Keratinocyte (primary cell): Measurements from ENCODE around the gene AQP9. TPM values are rescaled to one million over a fixed set of nuclear protein-coding genes. Genes with fewer than 3 reads are reported as not detected.

Experiments used
- DNase-seq: peaks from one replicate; pipeline ENCODE4 v3.0.0-alpha.2; 2011; ENCODE audit warnings: low read depth, missing footprints, low spot score
- FAIRE-seq: peaks from 2 replicates; lab custom pipeline; 2011; peaks lifted over from hg19 to GRCh38; lab: Jason Lieb, UNC
- H2AFZ ChIP-seq: 2 replicates; pipeline ENCODE4 v1.6.0; 2012; ENCODE audit warnings: low read length, control low read depth, inconsistent platforms; ENCODE audit not compliant: control insufficient read depth
- H3K27ac ChIP-seq: 2 replicates; pipeline ENCODE4 v1.5.1; 2011; ENCODE audit warnings: low read length; ENCODE audit not compliant: control insufficient read depth, insufficient read depth
- H3K27me3 ChIP-seq: 3 replicates; pipeline ENCODE4 v1.6.0; 2011; ENCODE audit warnings: low read length; ENCODE audit not compliant: control insufficient read depth, insufficient read depth; ENCODE audit errors: extremely low read depth
- H3K36me3 ChIP-seq, 2 experiments: 2 replicates in 1 of 2; 3 replicates in 1 of 2; pipeline ENCODE4 v1.5.1; 2011; ENCODE audit warnings: low read length in 2 of 2, mild to moderate bottlenecking in 1 of 2; ENCODE audit not compliant: control insufficient read depth in 2 of 2, insufficient read depth in 2 of 2; ENCODE audit errors: extremely low read depth in 1 of 2
- H3K4me1 ChIP-seq: 3 replicates; pipeline ENCODE4 v1.5.1; 2011; ENCODE audit warnings: low read length; ENCODE audit not compliant: control insufficient read depth, insufficient read depth; ENCODE audit errors: extremely low read depth
- H3K4me2 ChIP-seq: 3 replicates; pipeline ENCODE4 v1.6.0; 2011; ENCODE audit warnings: low read depth, low read length; ENCODE audit not compliant: control insufficient read depth, insufficient read depth; ENCODE audit errors: extremely low read depth
- H3K4me3 ChIP-seq, 3 experiments: fragments of 200-600 bp in 1 of 3; sonication (generic) in 1 of 3; 2 replicates in 2 of 3; 3 replicates in 1 of 3; pipeline ENCODE4 v1.5.1; 2011 to 2016; ENCODE audit warnings: low read length in 3 of 3, mild to moderate bottlenecking in 3 of 3, control low read depth in 2 of 3, inconsistent platforms in 1 of 3, low read depth in 1 of 3, mixed read lengths in 1 of 3, mixed run types in 1 of 3, moderate library complexity in 1 of 3; ENCODE audit not compliant: control insufficient read depth in 2 of 3, insufficient read depth in 2 of 3; ENCODE audit errors: extremely low read depth in 1 of 3
- H3K79me2 ChIP-seq: 2 replicates; pipeline ENCODE4 v1.6.0; 2012; ENCODE audit warnings: low read length; ENCODE audit not compliant: control insufficient read depth, insufficient read depth
- H3K9ac ChIP-seq: 3 replicates; pipeline ENCODE4 v1.6.0; 2011; ENCODE audit warnings: low read length; ENCODE audit not compliant: control insufficient read depth, insufficient read depth; ENCODE audit errors: extremely low read depth
- H3K9me1 ChIP-seq: 3 replicates; pipeline ENCODE4 v1.6.0; 2011; ENCODE audit warnings: low read length; ENCODE audit not compliant: control insufficient read depth, insufficient read depth; ENCODE audit errors: extremely low read depth
- H3K9me3 ChIP-seq: 2 replicates; pipeline ENCODE4 v1.5.1; 2012; ENCODE audit warnings: low read depth, low read length; ENCODE audit not compliant: control insufficient read depth
- H4K20me1 ChIP-seq: 3 replicates; pipeline ENCODE4 v1.6.0; 2011; ENCODE audit warnings: low read length; ENCODE audit not compliant: control insufficient read depth, insufficient read depth; ENCODE audit errors: extremely low read depth
- CTCF ChIP-seq, 3 experiments: IDR thresholded peaks in 1 of 3; conservative IDR thresholded peaks in 1 of 3; optimal IDR thresholded peaks in 1 of 3; 2 replicates in 2 of 3; 3 replicates in 1 of 3; pipeline versions ENCODE3 to v1.5.1; 2011; ENCODE audit warnings: low read length in 3 of 3, mild to moderate bottlenecking in 3 of 3, moderate library complexity in 2 of 3, control low read depth in 1 of 3, inconsistent platforms in 1 of 3; ENCODE audit not compliant: insufficient read depth in 2 of 3; ENCODE audit errors: extremely low read depth in 1 of 3
- EZH2 ChIP-seq: IDR thresholded peaks from one replicate; pipeline ENCODE4 v1.6.1; 2012; ENCODE audit warnings: inconsistent platforms, mild to moderate bottlenecking, low read length, moderate library complexity
- dilution Hi-C: fragments of 300-500 bp; cut with MboI; formaldehyde crosslinking; loops from one replicate; pipeline ENCODE4 v1.7.0; 2020; ENCODE audit warnings: low sequenced_read_pairs; ENCODE audit not compliant: extremely low pct_ligation_motif_present
- polyA plus RNA-seq, 5 experiments: library from polyadenylated mRNA; depleted of rRNA in 3 of 5; stranded (reverse) in 3 of 5; stranded (forward) in 1 of 5; unstranded in 1 of 5; fragments of >200 nt; gene quantifications; 1 replicate in 1 of 5; 2 replicates in 3 of 5; 3 replicates in 1 of 5; pipeline versions ENCODE4 v1.2.1 to v1.2.3, GENCODE V29; 2011 to 2012; ENCODE audit warnings: missing spikeins in 2 of 5, low read depth in 1 of 5, low replicate concordance in 1 of 5

The AQP9 gene
- polyA plus RNA-seq, 1 donor (not counting 4 experiments of a cell fraction or from before 2014, with no cell fraction given), result 2.6 TPM

DNA sequence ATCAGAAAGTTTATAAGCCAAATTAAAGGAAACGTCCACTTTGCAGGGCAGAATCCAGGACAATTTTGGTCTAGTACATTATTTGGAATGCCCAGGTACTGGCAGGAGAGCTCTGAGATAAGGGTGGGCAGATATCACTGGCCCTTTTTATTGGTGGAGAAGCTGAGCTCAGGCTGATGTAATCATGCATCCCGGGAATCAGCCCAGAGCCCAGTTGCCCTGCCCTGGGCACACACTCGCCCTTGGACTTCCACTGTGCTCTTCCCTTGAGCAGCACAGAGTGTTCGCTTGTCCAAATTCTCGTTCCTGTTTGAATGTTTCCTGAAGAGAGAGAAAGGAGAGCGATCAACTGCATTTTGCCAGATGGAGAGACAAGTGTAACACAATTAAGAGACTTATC, 3.7 kb downstream of the AQP9 start:
- no peak for TF ChIP-seq CTCF (optimal IDR thresholded peaks at IDR 0.05 in 1 of 3, IDR thresholded peaks at IDR 0.05 in 1 of 3, conservative IDR thresholded peaks at IDR 0.05 in 1 of 3; ENCODE audit: extremely low read depth in 1 of 3, insufficient read depth in 2 of 3, low read length in 3 of 3)
- no peak for TF ChIP-seq EZH2

DNA sequence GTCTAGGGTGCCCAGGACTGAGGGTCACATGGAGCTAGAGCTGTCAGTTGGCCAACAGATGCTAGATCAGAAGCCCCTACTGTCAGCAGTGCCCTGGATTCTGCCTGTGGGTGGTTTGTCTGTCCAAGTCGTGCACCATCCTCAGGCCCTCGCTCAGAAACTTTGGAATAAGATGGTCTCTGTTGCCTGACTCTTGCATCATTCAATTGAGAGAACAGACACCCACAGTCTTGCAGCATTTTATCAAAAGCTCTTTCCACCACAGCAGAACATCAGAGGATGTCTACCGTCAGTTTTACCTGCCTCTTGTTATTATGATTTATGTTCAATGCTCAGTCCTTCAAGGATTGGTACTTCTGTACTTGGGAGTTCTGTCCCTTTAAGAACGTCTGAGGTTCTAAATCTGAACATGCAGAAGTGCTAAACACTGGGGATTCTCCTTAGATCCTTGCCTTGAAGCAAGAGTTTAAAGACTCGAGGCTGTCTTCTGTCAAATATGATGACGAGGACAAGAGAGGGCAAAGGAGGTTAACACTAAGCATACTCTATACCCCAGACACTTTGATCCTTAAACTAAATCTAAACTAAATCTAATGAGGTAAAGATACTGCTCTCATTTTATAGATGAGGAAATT, 4.8 kb downstream of the AQP9 start:
- no peak for FAIRE-seq
- dilution Hi-C loops, result no loop called here
- H3K4me1 ChIP-seq, result peaks cover 4% of the 10 kb centered on the region
- H3K27me3 ChIP-seq, result no peaks in the 10 kb centered on the region
- TF ChIP-seq CTCF (optimal IDR thresholded peaks at IDR 0.05 in 1 of 3, IDR thresholded peaks at IDR 0.05 in 1 of 3, conservative IDR thresholded peaks at IDR 0.05 in 1 of 3; ENCODE audit: extremely low read depth in 1 of 3, insufficient read depth in 2 of 3, low read length in 3 of 3) (no peak), EZH2 (no peak)
- no peaks in the 10 kb centered on the region for H3K79me2 ChIP-seq
- no peak overlapping the region for H3K4me3 ChIP-seq
- no peak overlapping the region for H2AFZ ChIP-seq
- no peaks in the 10 kb centered on the region for H4K20me1 ChIP-seq
- H3K27ac ChIP-seq, result no peak overlapping the region
- no peaks in the 10 kb centered on the region for H3K9me3 ChIP-seq
- no peak overlapping the region for H3K9ac ChIP-seq
- no peak overlapping the region for H3K4me2 ChIP-seq
- no peaks in the 10 kb centered on the region for H3K9me1 ChIP-seq
- no peak for DNase-seq
- H3K36me3 ChIP-seq, result no peaks in the 10 kb centered on the region

More for the DNA sequence above, 3.7 kb downstream of the AQP9 start:
- DNase-seq (no peak), FAIRE-seq (no peak)
- Histone ChIP-seq H3K4me2 (no peak overlapping the region), H3K9me3 (no peaks in the 10 kb centered on the region), H3K4me3 (no peak overlapping the region), H3K36me3 (no peaks in the 10 kb centered on the region), H3K9ac (no peak overlapping the region), H2AFZ (no peak overlapping the region), H3K27me3 (no peaks in the 10 kb centered on the region), H3K27ac (no peak overlapping the region), H3K4me1 (peaks cover 13% of the 10 kb centered on the region), H4K20me1 (no peaks in the 10 kb centered on the region), H3K9me1 (no peaks in the 10 kb centered on the region), H3K79me2 (no peaks in the 10 kb centered on the region)
- dilution Hi-C loops, result no loop called here
